Naive thymus-derived CD8-positive, alpha-beta T cell (primary cell): ENCODE data around the gene PLA2G4D. TPM values are rescaled to one million over a fixed set of nuclear protein-coding genes. Genes with fewer than 3 reads are reported as not detected.
A peak's percentile ranks its signal among the peaks of the same experiment; 100 is the strongest.

ENCODE experiments used
- ATAC-seq, 2 donors: fragments of 150-1000 bp; cut with Tn5 transposase in 1 of 2; sonication (Bioruptor Pico), chemical (Tn5 transposase) in 1 of 2; 1 replicate in 1 of 2; 2 replicates in 1 of 2; pipeline ENCODE4 v1.10.0; 2021; ENCODE audit warnings: mild to moderate bottlenecking in 2 of 2, moderate library complexity in 2 of 2
- POLR2A ChIA-PET: fragments of 350-600 bp; sonication (Branson Sonifier 250); formaldehyde crosslinking; loops from one replicate; lab custom pipeline; 2021; ENCODE audit warnings: antibody characterized with exemption; lab: Charles Lee
- DNase-seq, 10 donors: peaks; one replicate each; pipeline versions ENCODE4 v3.0.0 to v3.0.0-alpha.2; 2020 to 2022
- H3K27ac Mint-ChIP-seq, 10 donors: one replicate each; pipeline ENCODE4 v1.8.0; 2020 to 2022; ENCODE audit warnings: mild to moderate bottlenecking in 10 of 10, mixed read lengths in 10 of 10, moderate library complexity in 4 of 10, inconsistent platforms in 1 of 10
- H3K27me3 Mint-ChIP-seq, 5 donors: one replicate each; pipeline ENCODE4 v1.8.0; 2021 to 2022; ENCODE audit warnings: mixed read lengths in 5 of 5
- H3K36me3 Mint-ChIP-seq, 3 donors: one replicate each; pipeline ENCODE4 v1.8.0; 2020 to 2022; ENCODE audit warnings: mixed read lengths in 3 of 3, mild to moderate bottlenecking in 2 of 3, inconsistent platforms in 1 of 3
- H3K4me1 Mint-ChIP-seq, 4 donors: one replicate each; pipeline ENCODE4 v1.8.0; 2021 to 2022; ENCODE audit warnings: mixed read lengths in 4 of 4
- H3K4me3 Mint-ChIP-seq, 10 donors: one replicate each; pipeline ENCODE4 v1.8.0; 2020 to 2022; ENCODE audit warnings: mild to moderate bottlenecking in 10 of 10, mixed read lengths in 10 of 10, moderate library complexity in 6 of 10, inconsistent platforms in 1 of 10
- H3K9me3 Mint-ChIP-seq, 9 donors: one replicate each; pipeline ENCODE4 v1.8.0; 2020 to 2022; ENCODE audit warnings: mixed read lengths in 9 of 9, mild to moderate bottlenecking in 3 of 9, inconsistent platforms in 1 of 9, moderate library complexity in 1 of 9
- polyA plus RNA-seq, 3 donors: library from polyadenylated mRNA; unstranded; fragments of 300-500 nt; fragmentation: Illumina TruSeq; gene quantifications; one replicate each; pipeline ENCODE4 v1.2.3, GENCODE V29; 2021
- total RNA-seq, 8 experiments: library from RNA in 2 of 8; stranded (reverse) in 2 of 8; gene quantifications; one replicate each; pipeline ENCODE4 v1.2.3 and lab custom pipeline; 2021 to 2026

The PLA2G4D gene, protein sequence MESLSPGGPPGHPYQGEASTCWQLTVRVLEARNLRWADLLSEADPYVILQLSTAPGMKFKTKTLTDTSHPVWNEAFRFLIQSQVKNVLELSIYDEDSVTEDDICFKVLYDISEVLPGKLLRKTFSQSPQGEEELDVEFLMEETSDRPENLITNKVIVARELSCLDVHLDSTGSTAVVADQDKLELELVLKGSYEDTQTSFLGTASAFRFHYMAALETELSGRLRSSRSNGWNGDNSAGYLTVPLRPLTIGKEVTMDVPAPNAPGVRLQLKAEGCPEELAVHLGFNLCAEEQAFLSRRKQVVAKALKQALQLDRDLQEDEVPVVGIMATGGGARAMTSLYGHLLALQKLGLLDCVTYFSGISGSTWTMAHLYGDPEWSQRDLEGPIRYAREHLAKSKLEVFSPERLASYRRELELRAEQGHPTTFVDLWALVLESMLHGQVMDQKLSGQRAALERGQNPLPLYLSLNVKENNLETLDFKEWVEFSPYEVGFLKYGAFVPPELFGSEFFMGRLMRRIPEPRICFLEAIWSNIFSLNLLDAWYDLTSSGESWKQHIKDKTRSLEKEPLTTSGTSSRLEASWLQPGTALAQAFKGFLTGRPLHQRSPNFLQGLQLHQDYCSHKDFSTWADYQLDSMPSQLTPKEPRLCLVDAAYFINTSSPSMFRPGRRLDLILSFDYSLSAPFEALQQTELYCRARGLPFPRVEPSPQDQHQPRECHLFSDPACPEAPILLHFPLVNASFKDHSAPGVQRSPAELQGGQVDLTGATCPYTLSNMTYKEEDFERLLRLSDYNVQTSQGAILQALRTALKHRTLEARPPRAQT
- total RNA-seq (not detected), polyA plus RNA-seq (not detected), total RNA-seq (lab: John Stamatoyannopoulos, UW) (0 reads per million in 6 experiments)

GRCh38 chr15:42094512-42094963 lies at the start of gene PLA2G4D:
TSS of gene PLA2G4D (minus strand) at chr15:42094562. CDS start at chr15:42094459, 103 bp downstream.
- DNase-seq (no peak), ATAC-seq (no peak)
- POLR2A ChIA-PET = no interaction called here
- no peaks in the 10 kb centered on the region for H3K36me3 Mint-ChIP-seq
- H3K4me1 Mint-ChIP-seq = no peaks in the 10 kb centered on the region
- H3K27me3 Mint-ChIP-seq = peaks cover 0 to 8% (median 3%) of the 10 kb centered on the region in 5 donors
- H3K27ac Mint-ChIP-seq = peak within 1 kb of the TSS in 1 of 10 donors; percentile 80
- no peaks in the 10 kb centered on the region for H3K9me3 Mint-ChIP-seq
- no peak within 1 kb of the TSS for H3K4me3 Mint-ChIP-seq

GRCh38 chr15:42143356-42143755 lies 49.0 kb upstream of the PLA2G4D start:
- POLR2A ChIA-PET = no interaction called here
- Mint-ChIP-seq H3K27ac (no peak overlapping the region), H3K36me3 (no peaks in the 10 kb centered on the region), H3K27me3 (peaks cover 0 to 3% (median 0%) of the 10 kb centered on the region in 5 donors), H3K4me1 (peaks cover 0 to 2% (median under 1%) of the 10 kb centered on the region in 4 donors), H3K9me3 (no peaks in the 10 kb centered on the region), H3K4me3 (no peak overlapping the region)
- ATAC-seq (no peak), DNase-seq (no peak)

- DNase-seq (no peak), ATAC-seq (no peak)
- POLR2A ChIA-PET = no interaction called here
- Mint-ChIP-seq H3K36me3 (no peaks in the 10 kb centered on the region), H3K27ac (no peak overlapping the region), H3K4me1 (peaks cover 0 to 3% (median under 1%) of the 10 kb centered on the region in 4 donors), H3K27me3 (peaks cover 0 to 5% (median 0%) of the 10 kb centered on the region in 5 donors), H3K4me3 (no peak overlapping the region), H3K9me3 (no peaks in the 10 kb centered on the region)
These were observed 47.7 kb upstream of the PLA2G4D start for GRCh38 chr15:42141795-42142667.

GRCh38 chr15:42141246-42141645 lies 46.9 kb upstream of the PLA2G4D start:
- Mint-ChIP-seq H3K36me3 (no peaks in the 10 kb centered on the region), H3K9me3 (no peaks in the 10 kb centered on the region), H3K27me3 (peaks cover 0 to 5% (median 0%) of the 10 kb centered on the region in 5 donors), H3K4me1 (peaks cover 0 to 3% (median under 1%) of the 10 kb centered on the region in 4 donors), H3K27ac (peak overlapping the region in 1 of 10 donors; percentile 53), H3K4me3 (no peak overlapping the region)
- DNase-seq = peak in 1 of 10 donors; percentile 16
- ATAC-seq = no peak
- POLR2A ChIA-PET = no interaction called here

- POLR2A ChIA-PET = no interaction called here
- ATAC-seq (no peak), DNase-seq (peak in 1 of 10 donors; percentile 60)
- H3K36me3 Mint-ChIP-seq = no peaks in the 10 kb centered on the region
- peaks cover 0 to 7% (median 0%) of the 10 kb centered on the region in 5 donors for H3K27me3 Mint-ChIP-seq
- H3K4me3 Mint-ChIP-seq = no peak overlapping the region
- H3K9me3 Mint-ChIP-seq = no peaks in the 10 kb centered on the region
- no peak overlapping the region for H3K27ac Mint-ChIP-seq
- peaks cover 0 to 3% (median under 1%) of the 10 kb centered on the region in 4 donors for H3K4me1 Mint-ChIP-seq
These were observed 46.2 kb upstream of the PLA2G4D start for GRCh38 chr15:42140383-42141070.

DNA sequence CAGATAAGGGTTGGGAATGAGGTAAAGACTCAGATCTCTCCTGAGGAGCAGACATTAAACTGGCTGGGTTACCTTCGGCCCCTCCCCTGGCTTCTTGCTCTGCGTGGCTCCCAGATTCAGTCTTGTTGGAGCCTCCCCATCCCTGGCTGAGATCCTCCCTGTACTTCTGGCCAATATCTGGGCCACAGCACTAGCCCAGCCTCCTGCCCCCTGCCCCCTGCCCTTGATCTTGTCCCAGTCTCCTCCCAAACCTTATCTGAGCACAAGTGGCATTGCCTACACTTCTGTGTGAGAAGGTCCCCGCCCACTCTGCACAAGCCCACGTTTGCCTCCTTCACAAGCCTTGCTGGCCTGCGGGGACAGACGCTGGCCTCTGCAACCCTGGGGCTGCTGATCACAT lies 45.2 kb upstream of the PLA2G4D start:
- POLR2A ChIA-PET = no interaction called here
- Mint-ChIP-seq H3K4me3 (no peak overlapping the region), H3K27me3 (peaks cover 0 to 4% (median 0%) of the 10 kb centered on the region in 5 donors), H3K4me1 (peaks cover 0 to 3% (median under 1%) of the 10 kb centered on the region in 4 donors), H3K9me3 (no peaks in the 10 kb centered on the region), H3K36me3 (no peaks in the 10 kb centered on the region), H3K27ac (no peak overlapping the region)
- ATAC-seq = no peak
- DNase-seq = peak in 1 of 10 donors; percentile 37

DNA sequence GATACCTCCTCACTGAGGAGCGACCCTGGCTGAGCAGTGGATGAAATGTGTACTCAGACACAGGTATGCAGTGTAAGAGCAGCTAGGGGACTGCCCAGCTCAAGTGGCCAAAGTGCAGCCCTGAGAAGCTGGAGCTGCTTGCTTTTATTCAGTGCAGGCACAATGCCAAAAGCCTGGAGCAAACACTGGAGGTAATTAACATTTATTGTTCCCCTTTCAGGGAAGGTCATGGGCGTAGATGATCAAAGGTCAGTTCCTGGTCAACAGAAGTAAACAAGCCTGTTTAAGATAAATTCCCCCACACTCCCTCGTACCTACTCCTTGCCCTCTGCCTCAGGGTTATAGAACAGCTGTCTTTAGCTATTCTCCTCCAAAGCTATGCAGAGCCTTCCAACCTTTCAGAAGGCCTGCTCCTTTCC lies 44.6 kb upstream of the PLA2G4D start:
- Mint-ChIP-seq H3K4me1 (peaks cover 0 to 3% (median under 1%) of the 10 kb centered on the region in 4 donors), H3K4me3 (no peak overlapping the region), H3K9me3 (no peaks in the 10 kb centered on the region), H3K36me3 (no peaks in the 10 kb centered on the region), H3K27me3 (peaks cover 0 to 4% (median 0%) of the 10 kb centered on the region in 5 donors), H3K27ac (no peak overlapping the region)
- POLR2A ChIA-PET = no interaction called here
- DNase-seq (peak in 1 of 10 donors; percentile 35), ATAC-seq (no peak)

DNA sequence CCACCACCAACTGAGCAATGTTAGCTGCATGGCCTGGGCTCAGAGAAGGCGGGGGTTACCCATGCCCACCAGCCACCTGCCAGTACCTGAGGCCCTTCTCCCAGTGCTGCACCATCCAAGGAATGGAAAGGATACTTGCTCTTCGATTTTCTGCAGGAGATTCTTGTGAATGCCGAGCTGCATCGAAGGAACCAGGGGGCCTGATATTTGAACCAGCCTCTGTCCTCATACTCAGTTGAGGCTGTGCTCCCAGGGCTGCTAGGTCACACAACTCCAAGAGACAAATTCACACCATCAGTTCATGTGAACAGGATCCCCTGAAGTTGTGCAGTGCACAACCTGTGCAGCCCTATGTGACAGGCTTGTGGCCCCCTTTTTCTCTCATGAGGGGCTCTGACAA lies 44.0 kb upstream of the PLA2G4D start:
- H3K27ac Mint-ChIP-seq = no peak overlapping the region
- peaks cover 0 to 4% (median 0%) of the 10 kb centered on the region in 5 donors for H3K27me3 Mint-ChIP-seq
- POLR2A ChIA-PET = no interaction called here
- H3K4me1 Mint-ChIP-seq = peaks cover 0 to 3% (median under 1%) of the 10 kb centered on the region in 4 donors
- ATAC-seq (no peak), DNase-seq (peak in 1 of 10 donors; percentile 45)
- no peak overlapping the region for H3K4me3 Mint-ChIP-seq
- H3K9me3 Mint-ChIP-seq = no peaks in the 10 kb centered on the region
- H3K36me3 Mint-ChIP-seq = no peaks in the 10 kb centered on the region

- DNase-seq = peak in 3 of 10 donors; percentile 9 to 54 (median 16)
- Mint-ChIP-seq H3K9me3 (no peaks in the 10 kb centered on the region), H3K27me3 (peaks cover 0 to 6% (median 0%) of the 10 kb centered on the region in 5 donors), H3K27ac (no peak overlapping the region), H3K4me3 (no peak overlapping the region), H3K4me1 (peaks cover 0 to 3% (median 0%) of the 10 kb centered on the region in 4 donors), H3K36me3 (no peaks in the 10 kb centered on the region)
- POLR2A ChIA-PET = interaction anchor here (0.7 kb wide), 1 partner anchor 519 kb away, joined by 3 read pairs; no protein-coding TSS in a partner anchor
- ATAC-seq = no peak
These were observed 43.3 kb upstream of the PLA2G4D start for GRCh38 chr15:42137461-42138261.

DNA sequence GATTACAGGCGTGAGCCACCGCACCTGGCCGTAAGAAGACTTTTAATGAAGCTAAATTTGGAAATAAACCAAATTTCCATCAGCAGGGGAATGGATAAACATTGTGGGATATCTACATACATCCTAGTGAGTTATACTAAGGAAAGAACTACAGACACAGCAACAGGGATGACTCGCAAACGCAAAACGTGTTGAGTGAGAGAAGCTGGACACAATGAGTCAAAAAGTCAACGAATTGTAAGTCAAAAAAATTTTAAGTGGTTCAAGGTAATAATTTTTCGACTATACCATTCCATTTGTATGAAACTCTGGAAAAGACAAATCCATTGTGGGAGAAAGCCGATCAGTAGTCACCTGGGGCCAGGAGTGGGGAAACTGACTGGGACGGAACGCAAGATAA lies 42.2 kb upstream of the PLA2G4D start:
- Mint-ChIP-seq H3K27ac (peak overlapping the region in 1 of 10 donors; percentile 61), H3K4me3 (no peak overlapping the region), H3K9me3 (no peaks in the 10 kb centered on the region), H3K27me3 (peaks cover 0 to 6% (median 2%) of the 10 kb centered on the region in 5 donors), H3K36me3 (no peaks in the 10 kb centered on the region), H3K4me1 (peaks cover 0 to 3% (median 0%) of the 10 kb centered on the region in 4 donors)
- ATAC-seq = no peak
- POLR2A ChIA-PET = no interaction called here
- DNase-seq = no peak

DNA sequence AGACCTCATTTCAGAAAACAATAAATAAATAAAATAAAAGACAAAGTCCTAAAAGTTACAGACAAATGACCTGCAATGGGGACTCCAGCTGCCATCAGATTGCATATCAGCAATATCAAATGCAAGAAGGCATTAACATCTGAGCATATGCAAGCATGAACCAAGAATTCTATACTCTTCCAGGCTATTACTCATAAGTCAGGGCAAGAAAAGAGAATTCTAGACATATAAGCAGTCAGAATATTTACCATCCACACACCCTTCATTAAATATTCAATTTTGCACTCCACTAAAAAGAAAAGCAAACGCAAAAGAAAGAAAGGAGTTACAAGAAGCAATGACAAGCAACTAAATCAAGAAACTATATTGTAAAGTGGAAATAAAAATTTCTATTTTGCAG lies 41.0 kb upstream of the PLA2G4D start:
- POLR2A ChIA-PET = no interaction called here
- Mint-ChIP-seq H3K9me3 (no peaks in the 10 kb centered on the region), H3K36me3 (no peaks in the 10 kb centered on the region), H3K4me1 (peaks cover 0 to 2% (median 0%) of the 10 kb centered on the region in 4 donors), H3K4me3 (no peak overlapping the region), H3K27me3 (peaks cover 2 to 11% (median 6%) of the 10 kb centered on the region in 5 donors), H3K27ac (peak overlapping the region in 1 of 10 donors; percentile 13)
- no peak for ATAC-seq
- DNase-seq = no peak
